Gastrocnemius medialis (tissue), 4 donors: ENCODE results near the gene SMIM11. TPM values are rescaled to one million over a fixed set of nuclear protein-coding genes. Genes with fewer than 3 reads are reported as not detected.

ENCODE experiments used
- ATAC-seq, 2 donors: fragments of 150-250 bp; one replicate each; pipeline ENCODE4 v1.9.1; 2016
- DNase-seq, 2 donors: peaks; one replicate each; pipeline ENCODE4 v3.0.0-alpha.2; 2019
- H3K27ac ChIP-seq, 4 donors: fragments of 200-600 bp; sonication (generic); 1 replicate in 1 of 4; 2 replicates in 3 of 4; pipeline ENCODE4 v1.5.1; 2016 to 2018; ENCODE audit warnings: mild to moderate bottlenecking in 2 of 4, moderate library complexity in 1 of 4
- H3K27me3 ChIP-seq, 3 donors: fragments of 200-600 bp; sonication (generic) in 2 of 3; 1 replicate in 1 of 3; 2 replicates in 2 of 3; pipeline versions ENCODE4 v1.5.1 to v1.6.0; 2016 to 2019; ENCODE audit warnings: mild to moderate bottlenecking in 1 of 3, moderate library complexity in 1 of 3
- H3K36me3 ChIP-seq, 2 donors: fragments of 200-600 bp; sonication (generic) in 1 of 2; one replicate each; pipeline ENCODE4 v1.5.1; 2017 to 2018
- H3K4me1 ChIP-seq, 2 donors: fragments of 200-600 bp; sonication (generic) in 1 of 2; one replicate each; pipeline ENCODE4 v1.5.1; 2016 to 2017; ENCODE audit warnings: mild to moderate bottlenecking in 2 of 2
- H3K4me3 ChIP-seq, 4 donors: fragments of 200-600 bp; sonication (generic) in 3 of 4; 1 replicate in 1 of 4; 2 replicates in 3 of 4; pipeline ENCODE4 v1.5.1; 2016 to 2019; ENCODE audit warnings: mild to moderate bottlenecking in 2 of 4
- H3K9me3 ChIP-seq, 3 donors: fragments of 200-600 bp; sonication (generic) in 2 of 3; 1 replicate in 1 of 3; 2 replicates in 2 of 3; pipeline ENCODE4 v1.5.1; 2016 to 2019
- POLR2A ChIP-seq, 2 donors: fragments of 450-650 bp; IDR thresholded peaks; one replicate each; pipeline ENCODE4 v1.6.1; 2017; ENCODE audit warnings: antibody characterized with exemption in 2 of 2, mild to moderate bottlenecking in 2 of 2, moderate library complexity in 2 of 2
- in situ Hi-C, 4 donors: fragments of 200-750 bp; cut with MboI; loops; one replicate each; pipeline versions ENCODE4 v1.15.0 to v1.8.0; 2017; ENCODE audit warnings: low sequenced_read_pairs in 4 of 4
- intact Hi-C: fragments of 100-400 bp; cut with DNase I; formaldehyde crosslinking; loops from one replicate; pipeline ENCODE4 v1.15.1; 2023; ENCODE audit warnings: low total_unique reads
- total RNA-seq, 4 donors: library from RNA; depleted of rRNA; stranded (reverse); fragments of >200 nt; gene quantifications; one replicate each; pipeline versions ENCODE4 v1.1.0 to v1.2.3, GENCODE V29; 2016
- TF ChIP-seq, protein P1 (sequence below), 5 experiments: fragments of 450-650 bp in 3 of 5; fragments of 200-600 bp in 2 of 5; sonication (generic) in 2 of 5; IDR thresholded peaks in 4 of 5; conservative IDR thresholded peaks in 1 of 5; 1 replicate in 4 of 5; 2 replicates in 1 of 5; pipeline ENCODE4 v1.5.1; 2016 to 2019; ENCODE audit warnings: antibody characterized with exemption in 5 of 5, mild to moderate bottlenecking in 3 of 5, moderate library complexity in 3 of 5

The SMIM11 gene
- total RNA-seq, 4 donors from 2014 or later, result 0.90 to 8.7 (median 3.6) TPM

- ATAC-seq (no peak), DNase-seq (no peak)
- no peaks in the 10 kb centered on the region for H3K9me3 ChIP-seq
- H3K4me1 ChIP-seq, result peaks cover 0 to 10% of the 10 kb centered on the region in 2 donors
- TF ChIP-seq, protein P1, sequence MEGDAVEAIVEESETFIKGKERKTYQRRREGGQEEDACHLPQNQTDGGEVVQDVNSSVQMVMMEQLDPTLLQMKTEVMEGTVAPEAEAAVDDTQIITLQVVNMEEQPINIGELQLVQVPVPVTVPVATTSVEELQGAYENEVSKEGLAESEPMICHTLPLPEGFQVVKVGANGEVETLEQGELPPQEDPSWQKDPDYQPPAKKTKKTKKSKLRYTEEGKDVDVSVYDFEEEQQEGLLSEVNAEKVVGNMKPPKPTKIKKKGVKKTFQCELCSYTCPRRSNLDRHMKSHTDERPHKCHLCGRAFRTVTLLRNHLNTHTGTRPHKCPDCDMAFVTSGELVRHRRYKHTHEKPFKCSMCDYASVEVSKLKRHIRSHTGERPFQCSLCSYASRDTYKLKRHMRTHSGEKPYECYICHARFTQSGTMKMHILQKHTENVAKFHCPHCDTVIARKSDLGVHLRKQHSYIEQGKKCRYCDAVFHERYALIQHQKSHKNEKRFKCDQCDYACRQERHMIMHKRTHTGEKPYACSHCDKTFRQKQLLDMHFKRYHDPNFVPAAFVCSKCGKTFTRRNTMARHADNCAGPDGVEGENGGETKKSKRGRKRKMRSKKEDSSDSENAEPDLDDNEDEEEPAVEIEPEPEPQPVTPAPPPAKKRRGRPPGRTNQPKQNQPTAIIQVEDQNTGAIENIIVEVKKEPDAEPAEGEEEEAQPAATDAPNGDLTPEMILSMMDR (IDR thresholded peaks at IDR 0.05 in 4 of 5, conservative IDR thresholded peaks at IDR 0.05 in 1 of 5), result no peak
- no peak for TF ChIP-seq POLR2A (IDR thresholded peaks at IDR 0.05)
- no peak overlapping the region for H3K27ac ChIP-seq
- H3K36me3 ChIP-seq, result no peaks in the 10 kb centered on the region
- intact Hi-C loops, result loop anchor here (10.0 kb wide), 1 partner anchor 421 kb away; the partner anchor contains the start of gene ATP5PO
- no peak overlapping the region for H3K4me3 ChIP-seq
- H3K27me3 ChIP-seq, result no peaks in the 10 kb centered on the region
- in situ Hi-C loops, result no loop called here
Observed at GRCh38 chr21:34335316-34335715, 40.0 kb upstream of the SMIM11 start.

DNA sequence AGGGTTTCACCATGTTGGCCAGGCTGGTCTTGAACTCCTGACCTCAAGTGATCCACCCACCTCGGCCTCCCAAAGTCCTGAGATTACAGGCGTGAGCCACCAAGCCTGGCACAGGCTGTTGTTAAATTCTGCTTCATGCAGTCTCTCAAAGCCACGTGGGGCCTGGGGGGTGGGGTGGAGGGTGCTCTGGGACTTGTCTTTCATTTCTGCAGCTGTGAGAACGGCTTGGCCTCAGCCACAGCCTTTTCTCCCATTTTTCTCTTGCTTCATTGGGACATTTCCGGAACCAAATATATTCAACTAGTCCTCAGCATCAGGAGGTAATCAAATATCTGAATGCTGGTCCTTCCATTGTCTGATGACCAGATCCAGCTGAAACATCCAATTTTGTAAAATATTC lies 39.1 kb upstream of the SMIM11 start:
- in situ Hi-C loops, result no loop called here
- no peaks in the 10 kb centered on the region for H3K9me3 ChIP-seq
- H3K4me3 ChIP-seq, result no peak overlapping the region
- TF ChIP-seq POLR2A (IDR thresholded peaks at IDR 0.05), result no peak
- TF ChIP-seq, protein P1 (IDR thresholded peaks at IDR 0.05 in 4 of 5, conservative IDR thresholded peaks at IDR 0.05 in 1 of 5), result no peak
- no peaks in the 10 kb centered on the region for H3K27me3 ChIP-seq
- peaks cover 0 to 10% of the 10 kb centered on the region in 2 donors for H3K4me1 ChIP-seq
- H3K27ac ChIP-seq, result no peak overlapping the region
- ATAC-seq, result no peak
- H3K36me3 ChIP-seq, result no peaks in the 10 kb centered on the region
- intact Hi-C loops, result loop anchor here (10.0 kb wide), 1 partner anchor 421 kb away; the partner anchor contains the start of gene ATP5PO
- DNase-seq, result no peak

GRCh38 chr21:34336756-34337391 lies 38.4 kb upstream of the SMIM11 start:
- no peak for TF ChIP-seq POLR2A (IDR thresholded peaks at IDR 0.05)
- TF ChIP-seq, protein P1 (IDR thresholded peaks at IDR 0.05 in 4 of 5, conservative IDR thresholded peaks at IDR 0.05 in 1 of 5), result no peak
- no peaks in the 10 kb centered on the region for H3K27me3 ChIP-seq
- H3K9me3 ChIP-seq, result no peaks in the 10 kb centered on the region
- in situ Hi-C loops (no loop called here), intact Hi-C loops (loop anchor here (10.0 kb wide), 1 partner anchor 422 kb away; the partner anchor contains the start of gene ATP5PO)
- H3K4me1 ChIP-seq, result peaks cover 0 to 10% of the 10 kb centered on the region in 2 donors
- no peak overlapping the region for H3K4me3 ChIP-seq
- no peak overlapping the region for H3K27ac ChIP-seq
- no peaks in the 10 kb centered on the region for H3K36me3 ChIP-seq
- ATAC-seq (no peak), DNase-seq (no peak)

- Histone ChIP-seq H3K4me1 (peaks cover 0 to 10% of the 10 kb centered on the region in 2 donors), H3K36me3 (no peaks in the 10 kb centered on the region), H3K4me3 (no peak overlapping the region), H3K27me3 (no peaks in the 10 kb centered on the region), H3K27ac (peak overlapping the region in 1 of 4 donors; percentile 6), H3K9me3 (no peaks in the 10 kb centered on the region)
- ATAC-seq (peak; percentile 87 to 89), DNase-seq (no peak)
- intact Hi-C loops (loop anchor here (10.0 kb wide), 1 partner anchor 423 kb away; the partner anchor contains the start of gene ATP5PO), in situ Hi-C loops (no loop called here)
- no peak for TF ChIP-seq POLR2A (IDR thresholded peaks at IDR 0.05)
Observed at GRCh38 chr21:34337741-34338140, 37.6 kb upstream of the SMIM11 start.

GRCh38 chr21:34338226-34338625 lies 37.1 kb upstream of the SMIM11 start:
- in situ Hi-C loops, result no loop called here
- ATAC-seq, result no peak

More at GRCh38 chr21:34338226-34338625, 37.1 kb upstream of the SMIM11 start:
- Histone ChIP-seq H3K36me3 (no peaks in the 10 kb centered on the region), H3K27me3 (no peaks in the 10 kb centered on the region), H3K27ac (no peak overlapping the region), H3K4me1 (peaks cover 0 to 10% of the 10 kb centered on the region in 2 donors), H3K9me3 (no peaks in the 10 kb centered on the region), H3K4me3 (no peak overlapping the region)
- DNase-seq, result no peak
- TF ChIP-seq, protein P1 (IDR thresholded peaks at IDR 0.05 in 4 of 5, conservative IDR thresholded peaks at IDR 0.05 in 1 of 5), result no peak
- no peak for TF ChIP-seq POLR2A (IDR thresholded peaks at IDR 0.05)
- intact Hi-C loops, result loop anchor here (10.0 kb wide), 1 partner anchor 423 kb away; the partner anchor contains the start of gene ATP5PO
